ENCODE measurements around the gene GFRA1. TPM values are rescaled to one million over a fixed set of nuclear protein-coding genes. Genes with fewer than 3 reads are reported as not detected.

GFRA1 gene
- total RNA-seq, 1 experiment from 2014 or later, result not detected

DNA sequence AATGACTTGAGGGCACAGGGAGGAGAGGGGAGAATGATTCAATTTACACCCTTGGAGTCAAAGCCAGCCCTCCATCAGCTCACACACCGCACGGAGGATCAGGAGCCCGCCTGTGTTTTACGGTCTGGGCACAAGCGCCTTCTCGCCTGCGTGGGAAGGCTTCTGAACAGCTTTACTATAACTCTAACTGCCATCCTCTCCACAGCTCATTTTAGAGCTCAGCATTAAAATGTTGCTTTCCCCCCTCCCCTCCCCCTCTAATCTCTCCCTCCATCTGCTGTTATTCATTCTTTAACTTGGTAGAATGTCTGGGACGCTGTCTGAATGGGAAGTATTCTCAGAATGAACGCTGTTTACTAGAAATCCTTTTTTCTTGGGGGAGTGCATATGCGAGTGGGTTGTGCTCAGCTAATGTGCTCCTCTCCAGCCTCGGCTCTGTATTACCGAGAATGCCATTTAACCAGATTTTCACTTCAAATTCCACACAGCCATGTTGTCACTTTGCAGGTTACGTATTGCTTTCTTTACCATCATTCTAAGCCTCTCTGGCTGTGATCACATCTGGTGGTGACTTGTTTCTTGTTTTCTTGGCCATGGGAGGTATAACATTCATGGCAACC lies 140.1 kb downstream of the GFRA1 start:
- DNase-seq (ENCODE audit: low read depth), result no peak

GRCh38 chr10:116130006-116130405 lies 143.0 kb downstream of the GFRA1 start:
- DNase-seq (ENCODE audit: low read depth), result no peak

GRCh38 chr10:116126954-116127695 lies 145.9 kb downstream of the GFRA1 start:
- peak; percentile 42 for DNase-seq (ENCODE audit: low read depth)

DNA sequence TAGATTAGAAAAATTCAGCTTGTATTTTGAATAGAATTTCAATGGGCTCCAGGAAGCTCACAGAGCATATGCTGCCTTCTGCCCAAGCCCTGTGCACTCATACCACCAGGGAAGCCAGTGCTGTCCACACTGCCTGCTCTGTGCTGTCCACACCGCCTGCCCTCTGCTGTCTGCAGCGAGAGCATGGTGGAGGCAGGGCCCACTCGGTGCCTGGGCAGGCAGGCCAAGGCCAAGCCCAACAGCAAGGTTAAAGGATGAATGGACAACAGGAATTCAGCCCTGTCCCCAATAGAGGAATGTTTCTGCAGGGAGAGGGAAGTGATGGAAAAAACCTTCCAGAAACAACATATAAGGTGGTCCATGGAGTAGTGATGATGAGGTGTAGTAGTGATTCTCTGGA lies 146.8 kb downstream of the GFRA1 start:
- DNase-seq (ENCODE audit: low read depth), result no peak

DNA sequence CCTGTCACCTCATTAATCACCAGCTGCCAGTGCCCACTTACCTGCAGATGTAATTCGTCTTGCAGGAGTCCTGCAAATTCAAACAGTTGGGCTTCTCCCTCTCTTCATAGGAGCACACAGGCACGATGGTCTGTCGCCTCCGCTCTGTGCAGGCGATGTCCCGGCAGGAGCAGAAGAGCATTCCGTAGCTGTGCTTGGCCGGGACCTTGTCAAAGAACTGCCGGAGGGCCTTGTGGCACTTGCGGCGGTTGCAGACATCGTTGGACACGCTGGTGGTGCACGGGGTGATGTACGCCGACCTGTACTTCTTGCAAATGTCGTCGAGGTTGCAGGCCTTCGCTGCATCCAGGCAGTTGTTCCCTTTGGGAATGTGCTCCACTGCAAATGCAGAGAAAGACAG lies 147.8 kb downstream of the GFRA1 start:
- no peak for DNase-seq (ENCODE audit: low read depth)

GRCh38 chr10:116124777-116125176 lies 148.2 kb downstream of the GFRA1 start:
- DNase-seq (ENCODE audit: low read depth), result no peak

DNA sequence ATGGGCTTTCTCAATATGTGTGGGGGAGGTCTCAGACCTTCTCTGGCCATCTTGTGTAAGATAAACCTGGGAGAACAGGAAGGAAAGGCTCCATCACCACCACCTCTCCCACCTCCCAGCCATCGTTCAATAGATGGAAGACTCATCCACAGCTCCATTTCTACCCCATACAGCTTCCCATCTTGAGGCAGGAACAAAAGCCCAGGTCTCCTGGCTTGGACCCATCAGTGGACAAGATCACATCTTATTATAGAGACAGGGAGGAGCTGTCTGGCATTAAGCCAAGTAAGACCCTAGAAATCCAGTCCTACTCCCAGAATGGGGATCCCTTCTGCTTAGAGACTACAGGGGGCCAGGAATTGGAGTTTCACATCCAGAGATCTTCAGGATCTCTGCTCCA lies 150.3 kb downstream of the GFRA1 start:
- no peak for DNase-seq (ENCODE audit: low read depth)

DNA sequence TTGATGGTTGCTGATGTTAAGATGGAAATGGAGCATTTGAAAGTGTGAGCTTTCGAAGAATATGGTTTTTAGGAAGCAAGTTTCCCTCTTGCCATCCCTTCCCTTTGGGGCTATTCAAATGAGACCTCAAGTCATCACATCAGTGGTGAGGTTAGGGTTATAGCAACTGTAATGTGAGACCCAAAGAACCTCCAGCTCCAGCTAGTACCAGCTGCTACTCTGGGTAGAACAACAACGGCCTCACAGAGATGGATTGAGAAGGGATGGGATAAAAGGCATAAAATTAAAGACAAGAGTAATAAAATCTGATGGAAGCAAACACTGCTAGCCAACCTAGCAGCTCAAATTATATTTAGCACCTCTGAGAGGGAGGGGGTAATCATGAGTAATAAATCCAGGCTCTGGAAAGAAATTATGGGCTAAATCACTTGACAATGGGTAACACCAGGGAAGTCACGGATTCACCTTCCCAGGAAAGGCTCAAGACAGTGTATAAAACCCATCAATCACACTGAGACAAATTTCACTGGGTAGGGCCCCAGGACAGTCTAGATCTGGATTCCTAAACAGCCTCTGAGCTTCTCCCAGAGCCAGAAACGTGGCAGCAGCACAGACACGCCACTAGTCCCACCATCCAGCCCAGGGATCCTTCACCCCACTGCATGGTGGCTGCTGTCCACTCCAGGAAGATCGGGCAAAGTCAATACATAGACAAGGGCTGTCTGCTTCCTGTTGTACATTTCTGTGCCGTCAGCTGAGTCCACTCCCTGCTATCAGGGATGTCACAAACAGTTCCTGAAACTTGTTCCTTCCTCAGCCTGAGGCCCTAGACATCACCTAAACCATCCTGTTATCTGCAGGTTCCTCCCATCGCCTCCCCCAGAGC lies 151.1 kb downstream of the GFRA1 start:
- DNase-seq (ENCODE audit: low read depth), result no peak

DNA sequence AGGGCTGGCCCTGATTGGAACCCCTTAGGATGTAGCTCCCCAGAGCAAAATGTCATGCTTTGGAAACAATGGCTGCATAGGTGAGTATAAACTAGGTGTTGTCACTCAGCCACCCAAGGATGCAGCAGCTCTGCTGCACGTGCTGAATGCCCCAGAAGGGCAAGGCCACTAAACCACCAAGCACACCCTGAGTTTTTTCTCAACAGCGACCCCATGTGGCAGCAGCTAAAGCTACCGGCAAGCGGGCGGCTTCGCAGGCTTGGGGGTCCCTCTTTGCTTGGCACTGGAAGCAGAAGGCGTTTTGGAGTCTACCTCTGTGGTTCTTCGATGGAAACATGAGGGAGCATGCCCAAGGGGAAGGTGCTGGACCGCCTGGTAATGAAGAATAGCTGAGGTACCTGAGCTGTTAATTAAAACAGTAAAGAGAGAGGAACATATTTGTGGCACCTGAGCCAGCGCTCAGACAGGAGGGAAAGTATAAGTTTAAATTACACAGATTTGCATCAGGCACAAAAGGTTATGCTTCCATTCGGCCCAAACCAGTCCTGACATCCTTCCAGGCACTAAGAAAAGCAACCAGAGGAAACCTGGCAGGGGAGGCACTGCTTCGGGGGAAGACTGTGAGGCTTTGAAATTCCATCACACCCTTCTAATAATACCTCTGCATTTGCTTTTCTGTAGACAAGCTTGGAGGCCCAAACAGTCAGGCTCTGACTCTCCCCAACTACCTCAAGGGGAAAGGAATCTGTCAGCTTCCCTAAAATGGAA lies 152.1 kb downstream of the GFRA1 start:
- DNase-seq (ENCODE audit: low read depth), result no peak

GRCh38 chr10:116118847-116119246 lies 154.2 kb downstream of the GFRA1 start:
- DNase-seq (ENCODE audit: low read depth), result no peak

- DNase-seq (ENCODE audit: low read depth), result no peak
Measured at GRCh38 chr10:116115797-116116196, 157.2 kb downstream of the GFRA1 start.

DNA sequence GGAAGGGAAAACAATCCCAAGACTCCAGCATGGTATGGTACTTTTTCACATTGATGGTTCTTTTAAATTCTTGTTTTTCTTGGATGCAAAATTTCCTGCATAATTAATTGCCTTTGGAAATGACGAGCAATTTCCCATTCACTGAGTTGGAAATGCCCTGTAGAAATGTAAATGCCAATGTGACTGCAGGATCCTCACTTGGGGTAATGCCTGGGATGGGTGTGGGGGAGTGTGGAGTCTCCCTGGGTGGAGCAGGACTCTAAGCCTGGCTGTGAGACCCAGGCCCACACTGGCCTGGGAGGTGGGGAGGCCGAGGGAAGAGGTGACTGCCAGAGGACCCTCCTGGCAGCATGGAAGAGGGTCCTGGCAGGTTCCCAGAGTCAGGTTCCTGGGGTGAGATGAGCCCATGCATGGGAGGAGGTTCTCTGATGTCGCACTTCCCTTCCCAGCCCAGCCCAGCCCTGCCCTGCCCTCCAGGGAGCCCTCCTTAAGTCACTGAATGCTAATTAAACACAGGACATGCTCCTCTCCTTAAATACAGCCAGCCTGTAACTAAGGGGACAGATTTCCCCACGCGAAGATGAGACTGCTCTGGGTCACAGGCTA lies 157.9 kb downstream of the GFRA1 start:
- DNase-seq (ENCODE audit: low read depth), result no peak

DNA sequence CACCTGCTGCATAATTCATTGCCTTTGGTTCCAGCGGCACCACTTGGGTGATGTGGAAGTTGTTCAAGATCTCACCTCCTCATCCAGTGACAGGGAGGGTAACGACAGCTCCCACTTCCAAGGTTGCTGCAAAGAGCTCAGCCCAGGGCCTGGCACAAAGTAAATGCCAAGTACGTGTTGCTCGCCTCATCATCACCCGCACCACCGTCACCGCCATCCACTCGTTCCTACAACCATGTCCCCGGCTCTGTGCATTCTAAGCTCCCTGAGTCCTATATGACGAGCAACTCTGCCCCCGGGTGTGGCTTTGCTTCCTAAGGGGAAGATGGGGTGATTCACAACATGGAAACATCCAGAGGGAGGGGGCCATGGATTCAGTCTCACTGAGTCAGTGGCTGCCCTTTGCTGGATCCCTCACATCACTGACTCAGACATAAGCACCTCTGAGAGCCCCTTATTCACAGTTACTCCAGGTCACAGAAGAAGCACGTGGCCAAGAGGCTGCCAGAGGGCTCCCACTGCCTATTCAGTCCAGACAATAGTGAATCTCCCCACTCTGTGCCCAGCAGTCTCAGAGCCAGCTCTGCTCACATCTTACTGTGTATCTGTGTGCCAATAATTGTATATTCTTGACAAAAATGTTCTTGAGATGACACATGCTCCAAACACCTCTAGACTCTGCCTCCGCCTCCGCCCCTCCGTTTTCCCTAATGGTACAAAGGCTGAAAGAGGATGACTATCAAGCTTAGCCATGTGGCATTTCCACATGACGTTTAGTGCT lies 159.1 kb downstream of the GFRA1 start:
- peak; percentile 82 for DNase-seq (ENCODE audit: low read depth)

- DNase-seq (ENCODE audit: low read depth), result no peak
Measured at GRCh38 chr10:116112232-116113231, 160.5 kb downstream of the GFRA1 start.

- DNase-seq (ENCODE audit: low read depth), result no peak
Measured at GRCh38 chr10:116111483-116112095, 161.4 kb downstream of the GFRA1 start.

GRCh38 chr10:116110736-116111135 lies 162.3 kb downstream of the GFRA1 start:
- no peak for DNase-seq (ENCODE audit: low read depth)

GRCh38 chr10:116109881-116110280 lies 163.1 kb downstream of the GFRA1 start:
- DNase-seq (ENCODE audit: low read depth), result no peak

GRCh38 chr10:116109481-116109880 lies 163.5 kb downstream of the GFRA1 start:
- no peak for DNase-seq (ENCODE audit: low read depth)
